Lung (tissue), 12 donors: ENCODE measurements around the gene AZI2. TPM values are rescaled to one million over a fixed set of nuclear protein-coding genes. Genes with fewer than 3 reads are reported as not detected.

Experiments used
- ATAC-seq: fragments of 200-7000 bp; cut with Tn5 transposase; one replicate; pipeline ENCODE4 v1.9.1; 2020; ENCODE audit warnings: moderate number of reproducible peaks; ENCODE audit not compliant: insufficient read depth, low FRiP score
- DNase-seq, 3 donors: peaks; one replicate each; pipeline ENCODE4 v3.0.0-alpha.2; 2013 to 2017
- H3K27ac ChIP-seq, 2 donors: one replicate each; pipeline ENCODE4 v1.5.1; 2013; ENCODE audit warnings: mild to moderate bottlenecking in 2 of 2, moderate library complexity in 2 of 2, control low read depth in 1 of 2, inconsistent platforms in 1 of 2, low read depth in 1 of 2, low read length in 1 of 2
- H3K27me3 ChIP-seq, 3 donors: one replicate each; pipeline ENCODE4 v1.5.1; 2013; ENCODE audit warnings: low read length in 2 of 3; ENCODE audit not compliant: control insufficient read depth in 3 of 3, insufficient read depth in 3 of 3
- H3K36me3 ChIP-seq, 4 donors: one replicate each; pipeline ENCODE4 v1.5.1; 2013; ENCODE audit warnings: low read length in 4 of 4, mild to moderate bottlenecking in 1 of 4, moderate library complexity in 1 of 4; ENCODE audit not compliant: control insufficient read depth in 4 of 4, insufficient read depth in 4 of 4
- H3K4me1 ChIP-seq, 5 donors: one replicate each; pipeline ENCODE4 v1.5.1; 2013; ENCODE audit warnings: low read length in 5 of 5, mild to moderate bottlenecking in 2 of 5, moderate library complexity in 1 of 5; ENCODE audit not compliant: control insufficient read depth in 5 of 5, insufficient read depth in 5 of 5
- H3K4me3 ChIP-seq: one replicate; pipeline ENCODE4 v1.5.1; 2013; ENCODE audit warnings: mild to moderate bottlenecking, control low read depth, moderate library complexity
- H3K9ac ChIP-seq, 2 donors: one replicate each; pipeline ENCODE4 v1.5.1; 2013; ENCODE audit warnings: low read length in 2 of 2, control low read depth in 1 of 2; ENCODE audit not compliant: insufficient read depth in 1 of 2
- H3K9me3 ChIP-seq, 4 donors: one replicate each; pipeline ENCODE4 v1.5.1; 2013; ENCODE audit warnings: low read length in 3 of 4, mild to moderate bottlenecking in 1 of 4, moderate library complexity in 1 of 4; ENCODE audit not compliant: control insufficient read depth in 4 of 4, insufficient read depth in 3 of 4
- WGBS, 2 donors: extraction: QIAGEN DNeasy Blood & Tissue Kit; methylation state at CpG; one replicate each; pipeline ENCODE4 v1.1.7; 2013; 5-methylcytosine and 5-hydroxymethylcytosine counted together
- polyA plus RNA-seq, 2 donors: library from polyadenylated mRNA; stranded (reverse); fragments of 200-250 nt; gene quantifications; one replicate each; pipeline ENCODE4 v1.2.1, GENCODE V29; 2013
- total RNA-seq, 2 donors: library from RNA; depleted of rRNA in 1 of 2; stranded (reverse); fragments of >200 nt in 1 of 2; gene quantifications; one replicate each; pipeline ENCODE4 v1.2.1, GENCODE V29; 2014 to 2021
- TF ChIP-seq, protein P1 (sequence below): IDR thresholded peaks from 2 replicates; pipeline ENCODE4 v1.5.1; 2012; ENCODE audit warnings: mild to moderate bottlenecking; ENCODE audit errors: control extremely low read depth, extremely low read depth
- donor health status: control.
- donor health status: control.
- donor health status: Bipolar disorder and iron deficiency.
- donor health status: healthy.
- donor health status: DM: yes; HTN: yes; CAD: no.

AZI2 gene
- total and polyA plus RNA-seq, 4 donors: 32.5 to 132 (median 65.3) TPM

DNA sequence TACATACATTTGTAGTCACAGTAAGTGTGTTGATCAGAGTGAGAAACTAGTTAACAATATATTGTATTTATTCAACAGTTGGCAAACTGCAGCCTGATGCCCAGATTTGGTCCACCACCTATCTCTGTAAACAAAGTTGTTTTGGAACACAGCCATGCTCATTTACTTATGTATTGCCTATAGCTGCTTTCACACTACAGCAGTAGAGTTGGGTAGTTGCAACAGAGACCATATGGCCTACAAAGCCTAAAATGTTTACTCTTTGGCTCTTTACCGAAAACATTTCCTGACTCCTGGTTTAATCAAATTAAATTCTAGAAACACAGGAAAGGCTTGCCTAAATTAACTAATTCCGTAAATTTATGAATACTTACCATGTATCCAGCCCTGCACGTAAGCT, 67.8 kb downstream of the AZI2 start:
- TF ChIP-seq, protein P1, sequence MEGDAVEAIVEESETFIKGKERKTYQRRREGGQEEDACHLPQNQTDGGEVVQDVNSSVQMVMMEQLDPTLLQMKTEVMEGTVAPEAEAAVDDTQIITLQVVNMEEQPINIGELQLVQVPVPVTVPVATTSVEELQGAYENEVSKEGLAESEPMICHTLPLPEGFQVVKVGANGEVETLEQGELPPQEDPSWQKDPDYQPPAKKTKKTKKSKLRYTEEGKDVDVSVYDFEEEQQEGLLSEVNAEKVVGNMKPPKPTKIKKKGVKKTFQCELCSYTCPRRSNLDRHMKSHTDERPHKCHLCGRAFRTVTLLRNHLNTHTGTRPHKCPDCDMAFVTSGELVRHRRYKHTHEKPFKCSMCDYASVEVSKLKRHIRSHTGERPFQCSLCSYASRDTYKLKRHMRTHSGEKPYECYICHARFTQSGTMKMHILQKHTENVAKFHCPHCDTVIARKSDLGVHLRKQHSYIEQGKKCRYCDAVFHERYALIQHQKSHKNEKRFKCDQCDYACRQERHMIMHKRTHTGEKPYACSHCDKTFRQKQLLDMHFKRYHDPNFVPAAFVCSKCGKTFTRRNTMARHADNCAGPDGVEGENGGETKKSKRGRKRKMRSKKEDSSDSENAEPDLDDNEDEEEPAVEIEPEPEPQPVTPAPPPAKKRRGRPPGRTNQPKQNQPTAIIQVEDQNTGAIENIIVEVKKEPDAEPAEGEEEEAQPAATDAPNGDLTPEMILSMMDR: no peak
- no peak overlapping the region for H3K27ac ChIP-seq
- ATAC-seq (no peak), DNase-seq (peak in 2 of 3 donors; percentile 63 to 71)
- H3K27me3 ChIP-seq: no peaks in the 10 kb centered on the region
- H3K4me3 ChIP-seq: no peak overlapping the region
- H3K9me3 ChIP-seq: no peaks in the 10 kb centered on the region
- H3K36me3 ChIP-seq: no peaks in the 10 kb centered on the region
- WGBS, 2 donors: 75 to 84% methylated on average over 3 of the region's 3 CpGs
- peak overlapping the region in 1 of 2 donors; percentile 14 for H3K9ac ChIP-seq
- peaks cover 0 to 42% (median 2%) of the 10 kb centered on the region in 5 donors for H3K4me1 ChIP-seq

DNA sequence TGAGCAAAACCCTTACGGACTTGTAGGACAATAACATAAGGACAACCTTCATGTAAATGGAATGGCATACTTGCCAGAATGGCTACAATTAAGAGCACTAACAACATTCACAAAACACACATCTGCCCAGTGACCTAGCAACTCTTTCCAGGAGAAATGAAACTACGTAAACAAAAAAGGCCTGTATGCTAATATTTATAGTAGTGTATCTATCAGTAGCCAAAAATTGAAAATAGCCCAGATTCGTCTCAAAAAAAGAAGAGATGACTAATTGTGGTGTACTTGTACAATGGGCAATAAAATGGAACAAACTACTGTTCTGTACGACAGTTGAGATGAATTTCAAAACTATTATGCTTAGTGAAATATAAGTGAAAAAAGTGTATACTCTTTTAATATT, 68.9 kb downstream of the AZI2 start:
- 56 to 71% methylated on average over 4 of the region's 4 CpGs for WGBS, 2 donors
- Histone ChIP-seq H3K36me3 (peaks cover 0 to 4% (median 2%) of the 10 kb centered on the region in 4 donors), H3K27ac (no peak overlapping the region), H3K9me3 (no peaks in the 10 kb centered on the region), H3K4me3 (no peak overlapping the region), H3K9ac (no peak overlapping the region), H3K4me1 (peaks cover 0 to 42% (median 2%) of the 10 kb centered on the region in 5 donors), H3K27me3 (no peaks in the 10 kb centered on the region)
- peak in 2 of 3 donors; percentile 40 to 47 for DNase-seq
- TF ChIP-seq, protein P1: no peak
- ATAC-seq: no peak

DNA sequence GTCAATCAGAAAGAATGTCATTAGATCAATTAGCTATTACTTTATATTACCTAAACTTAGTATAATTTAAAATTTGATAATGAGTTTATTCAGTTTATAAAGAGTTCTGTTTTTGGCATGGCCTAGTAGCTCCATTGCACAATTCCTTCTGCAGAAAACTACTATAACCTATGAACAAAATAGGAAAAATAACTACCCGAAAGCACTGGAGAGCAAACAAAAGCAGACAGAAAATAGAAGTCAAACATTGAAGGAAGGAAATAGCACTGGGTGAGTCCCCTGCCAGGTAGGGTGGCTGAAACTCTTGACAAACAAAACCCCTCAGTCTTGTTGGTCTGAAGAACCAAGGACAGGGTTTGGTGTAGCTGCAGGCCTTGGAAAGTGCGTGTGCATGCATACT, 69.7 kb downstream of the AZI2 start:
- Histone ChIP-seq H3K9ac (no peak overlapping the region), H3K4me1 (peaks cover 0 to 42% (median 2%) of the 10 kb centered on the region in 5 donors), H3K27me3 (no peaks in the 10 kb centered on the region), H3K27ac (no peak overlapping the region), H3K4me3 (no peak overlapping the region), H3K9me3 (no peaks in the 10 kb centered on the region), H3K36me3 (peaks cover 0 to 4% (median 2%) of the 10 kb centered on the region in 4 donors)
- WGBS, 2 donors: 74 to 78% methylated on average over 2 of the region's 2 CpGs
- TF ChIP-seq, protein P1: no peak
- ATAC-seq: no peak
- peak in 1 of 3 donors; percentile 45 for DNase-seq

DNA sequence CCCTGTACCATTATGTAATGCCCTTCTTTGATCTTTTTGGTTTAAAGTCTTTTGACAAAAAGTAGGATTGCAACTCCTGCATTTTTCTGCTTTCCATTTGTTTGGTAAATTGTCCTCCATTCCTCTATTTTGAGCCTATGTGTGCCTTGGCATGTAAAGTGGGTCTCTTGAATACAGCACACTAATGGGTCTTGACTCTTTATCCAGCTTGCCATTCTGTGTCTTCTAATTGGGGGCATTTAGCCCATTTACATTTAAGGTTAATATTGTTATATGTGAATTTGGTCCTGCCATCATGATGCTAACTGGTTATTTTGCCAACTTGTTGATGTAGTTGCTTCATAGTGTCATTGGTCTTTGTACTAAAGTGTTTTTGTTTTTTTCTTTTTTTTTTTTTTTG, 74.8 kb downstream of the AZI2 start:
- ATAC-seq: no peak
- H3K36me3 ChIP-seq: peaks cover 0 to 14% (median 9%) of the 10 kb centered on the region in 4 donors
- TF ChIP-seq, protein P1: no peak

More for the DNA sequence above, 74.8 kb downstream of the AZI2 start:
- H3K4me3 ChIP-seq: no peak overlapping the region
- no peak overlapping the region for H3K27ac ChIP-seq
- H3K9me3 ChIP-seq: peaks cover 0 to 7% (median 2%) of the 10 kb centered on the region in 4 donors
- peaks cover 0 to 9% (median 0%) of the 10 kb centered on the region in 5 donors for H3K4me1 ChIP-seq
- no peak for DNase-seq
- H3K27me3 ChIP-seq: no peaks in the 10 kb centered on the region
- H3K9ac ChIP-seq: no peak overlapping the region
